Endometrial microvascular endothelial cells (primary cell): ENCODE results near the gene MED13L. TPM values are rescaled to one million over a fixed set of nuclear protein-coding genes. Genes with fewer than 3 reads are reported as not detected.

Experiments
- in situ Hi-C: cut with HindIII; loops from 2 replicates; pipeline ENCODE4 v1.10.0; 2017; ENCODE audit warnings: low sequenced_read_pairs, low pct_unique_long_range_greater_than_20kb; ENCODE audit errors: inconsistent ontology term
- total RNA-seq: library from RNA; depleted of rRNA; stranded (reverse); fragments of >200 nt; gene quantifications from one replicate; pipeline ENCODE4 v1.2.3, GENCODE V29; 2015; ENCODE audit errors: inconsistent ontology term

The MED13L gene
- total RNA-seq, 1 donor from 2014 or later = 43.1 TPM

- in situ Hi-C loops = no loop called here
Observed at GRCh38 chr12:115956236-115956635, 321.3 kb downstream of the MED13L start.

- in situ Hi-C loops = no loop called here
Observed at GRCh38 chr12:115953450-115953849, 324.0 kb downstream of the MED13L start.

- in situ Hi-C loops = no loop called here
Observed at GRCh38 chr12:115953031-115953430, 324.5 kb downstream of the MED13L start.

GRCh38 chr12:115950959-115951358, 326.5 kb downstream of the MED13L start:
- in situ Hi-C loops = no loop called here

- in situ Hi-C loops = no loop called here
Observed at GRCh38 chr12:115949675-115950074, 327.8 kb downstream of the MED13L start.

- in situ Hi-C loops = no loop called here
Observed at GRCh38 chr12:115947696-115948062, 329.8 kb downstream of the MED13L start.

- in situ Hi-C loops = no loop called here
Observed at GRCh38 chr12:115946867-115947695, 330.4 kb downstream of the MED13L start.

- in situ Hi-C loops = no loop called here
Observed at GRCh38 chr12:115946092-115946491, 331.4 kb downstream of the MED13L start.

GRCh38 chr12:115945491-115945885, 332.0 kb downstream of the MED13L start:
- in situ Hi-C loops = no loop called here

GRCh38 chr12:115944837-115945490, 332.5 kb downstream of the MED13L start:
- in situ Hi-C loops = no loop called here

GRCh38 chr12:115944392-115944742, 333.1 kb downstream of the MED13L start:
- in situ Hi-C loops = no loop called here

- in situ Hi-C loops = no loop called here
Observed at GRCh38 chr12:115943630-115944391, 333.7 kb downstream of the MED13L start.

GRCh38 chr12:115943310-115943629, 334.2 kb downstream of the MED13L start:
- in situ Hi-C loops = no loop called here

GRCh38 chr12:115942346-115942745, 335.1 kb downstream of the MED13L start:
- in situ Hi-C loops = no loop called here

- in situ Hi-C loops = no loop called here
Observed at GRCh38 chr12:115941362-115941761, 336.1 kb downstream of the MED13L start.

GRCh38 chr12:115938794-115939377, 338.6 kb downstream of the MED13L start:
- in situ Hi-C loops = no loop called here

GRCh38 chr12:115936997-115937916, 340.2 kb downstream of the MED13L start:
- in situ Hi-C loops = no loop called here

GRCh38 chr12:115934877-115935276, 342.6 kb downstream of the MED13L start:
- in situ Hi-C loops = no loop called here

- in situ Hi-C loops = no loop called here
Observed at GRCh38 chr12:115934046-115934445, 343.4 kb downstream of the MED13L start.
